ENCODE results near the gene NCKIPSD. TPM values are rescaled to one million over a fixed set of nuclear protein-coding genes. Genes with fewer than 3 reads are reported as not detected.

NCKIPSD gene
- total and polyA plus RNA-seq, 2 donors (not counting 3 experiments of a cell fraction or from before 2014, with no cell fraction given) = 12.8 to 19.1 TPM

DNA sequence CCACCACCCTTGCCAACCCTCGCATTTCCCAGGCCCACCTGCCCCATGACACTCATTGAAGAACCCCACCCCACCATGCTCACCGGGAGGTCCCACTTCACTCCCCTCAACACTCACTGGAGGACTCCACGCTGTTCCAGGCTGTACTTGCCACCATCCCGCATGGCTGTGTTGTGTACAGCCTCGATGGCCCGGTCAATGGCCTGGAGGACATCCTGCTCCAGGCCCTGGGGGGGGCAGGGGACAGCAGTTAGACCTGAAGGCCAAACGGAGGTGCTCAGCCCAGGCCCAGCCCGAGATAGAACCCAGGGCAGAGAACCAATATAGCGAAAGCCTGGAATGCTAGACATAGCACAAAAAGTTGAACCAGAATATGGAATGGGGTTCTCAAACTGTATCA lies 2.9 kb downstream of the NCKIPSD start:
- CTCF ChIA-PET = interaction anchor here (1.3 to 2.0 kb wide), 2 partner anchors 18 to 26 kb away, joined by 3 to 5 read pairs; no protein-coding TSS in a partner anchor

More for the DNA sequence above, 2.9 kb downstream of the NCKIPSD start:
- TF ChIP-seq JUN (IDR thresholded peaks at IDR 0.05; ENCODE audit: borderline replicate concordance, insufficient read depth, insufficient read length, low read depth) (no peak), GATA2 (IDR thresholded peaks at IDR 0.05; ENCODE audit: insufficient read depth, insufficient read length, low read depth, low read length) (no peak), MYC (IDR thresholded peaks at IDR 0.05; ENCODE audit: low read depth, low read length) (no peak), EZH2 (IDR thresholded peaks at IDR 0.05; ENCODE audit: borderline replicate concordance, low read depth, low read length, severe bottlenecking) (no peak), POLR2AphosphoS5 (IDR thresholded peaks at IDR 0.05; ENCODE audit: insufficient read depth, low read depth, low read length) (no peak), FOS (IDR thresholded peaks at IDR 0.05; ENCODE audit: borderline replicate concordance, insufficient read depth, low read length) (no peak), POLR2A (IDR thresholded peaks at IDR 0.05; ENCODE audit: low read depth, low read length) (no peak)
- TF ChIP-seq, protein P1, sequence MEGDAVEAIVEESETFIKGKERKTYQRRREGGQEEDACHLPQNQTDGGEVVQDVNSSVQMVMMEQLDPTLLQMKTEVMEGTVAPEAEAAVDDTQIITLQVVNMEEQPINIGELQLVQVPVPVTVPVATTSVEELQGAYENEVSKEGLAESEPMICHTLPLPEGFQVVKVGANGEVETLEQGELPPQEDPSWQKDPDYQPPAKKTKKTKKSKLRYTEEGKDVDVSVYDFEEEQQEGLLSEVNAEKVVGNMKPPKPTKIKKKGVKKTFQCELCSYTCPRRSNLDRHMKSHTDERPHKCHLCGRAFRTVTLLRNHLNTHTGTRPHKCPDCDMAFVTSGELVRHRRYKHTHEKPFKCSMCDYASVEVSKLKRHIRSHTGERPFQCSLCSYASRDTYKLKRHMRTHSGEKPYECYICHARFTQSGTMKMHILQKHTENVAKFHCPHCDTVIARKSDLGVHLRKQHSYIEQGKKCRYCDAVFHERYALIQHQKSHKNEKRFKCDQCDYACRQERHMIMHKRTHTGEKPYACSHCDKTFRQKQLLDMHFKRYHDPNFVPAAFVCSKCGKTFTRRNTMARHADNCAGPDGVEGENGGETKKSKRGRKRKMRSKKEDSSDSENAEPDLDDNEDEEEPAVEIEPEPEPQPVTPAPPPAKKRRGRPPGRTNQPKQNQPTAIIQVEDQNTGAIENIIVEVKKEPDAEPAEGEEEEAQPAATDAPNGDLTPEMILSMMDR (IDR thresholded peaks at IDR 0.05; ENCODE audit: extremely low read depth in 1 of 2, insufficient read depth in 1 of 2, low read depth in 1 of 2, low read length in 2 of 2) = no peak
- TF ChIP-seq, protein P2, sequence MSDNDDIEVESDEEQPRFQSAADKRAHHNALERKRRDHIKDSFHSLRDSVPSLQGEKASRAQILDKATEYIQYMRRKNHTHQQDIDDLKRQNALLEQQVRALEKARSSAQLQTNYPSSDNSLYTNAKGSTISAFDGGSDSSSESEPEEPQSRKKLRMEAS (IDR thresholded peaks at IDR 0.05; ENCODE audit: insufficient read depth, insufficient read length) = no peak
- H3K79me2 ChIP-seq (ENCODE audit: control insufficient read depth, insufficient read depth, low read length) = peaks cover 2% of the 10 kb centered on the region
- POLR2A ChIA-PET = no interaction called here
- intact Hi-C loops (cut with micrococcal nuclease) (no loop called here), dilution Hi-C loops (cut with MboI; ENCODE audit: extremely low pct_ligation_motif_present, low sequenced_read_pairs) (no loop called here)
- H3K9me3 ChIP-seq (replicated peaks; ENCODE audit: control insufficient read depth, insufficient read depth, low read length) = no peaks in the 10 kb centered on the region
- no peak overlapping the region for H3K4me2 ChIP-seq (ENCODE audit: insufficient read depth, low read length)
- no peaks in the 10 kb centered on the region for H3K27me3 ChIP-seq (ENCODE audit: control insufficient read depth in 2 of 2, insufficient read depth in 2 of 2, low read length in 2 of 2)
- no peak overlapping the region for H3K27ac ChIP-seq (ENCODE audit: insufficient read depth, low read depth, low read length)
- H3K36me3 ChIP-seq (ENCODE audit: control insufficient read depth in 2 of 2, extremely low read depth in 1 of 2, insufficient read depth in 2 of 2, low read length in 2 of 2) = peaks cover 7 to 18% of the 10 kb centered on the region in 2 experiments
- H4K20me1 ChIP-seq (replicated peaks; ENCODE audit: control insufficient read depth, extremely low read depth, insufficient read depth, low read length) = no peaks in the 10 kb centered on the region
- no TSS peak for BruUV-seq (replicated peaks)
- no peaks in the 10 kb centered on the region for H3K9me1 ChIP-seq (replicated peaks; ENCODE audit: control insufficient read depth, extremely low read depth, insufficient read depth, low read length)
- DNase-seq (ENCODE audit: low read depth, low spot score) (no peak), FAIRE-seq (no peak)
- no peak overlapping the region for H2AFZ ChIP-seq (ENCODE audit: low read depth, low read length)
- H3K4me1 ChIP-seq (ENCODE audit: control insufficient read depth, extremely low read depth, insufficient read depth, low read length) = peaks cover 14% of the 10 kb centered on the region
- no peak overlapping the region for H3K9ac ChIP-seq (replicated peaks; ENCODE audit: extremely low read depth, insufficient read depth, low read length)
- H3K4me3 ChIP-seq (replicated peaks in 1 of 3; ENCODE audit: insufficient read depth in 1 of 3, low read depth in 1 of 3, low read length in 3 of 3) = no peak overlapping the region

Data from endothelial cell of umbilical vein (primary cell).